K562 (cell line): ENCODE measurements around the gene IP6K2. TPM values are rescaled to one million over a fixed set of nuclear protein-coding genes. Genes with fewer than 3 reads are reported as not detected.

Source experiments
- ATAC-seq: fragments of 200-7000 bp; cut with Tn5 transposase; 3 replicates; pipeline ENCODE4 v1.9.1; 2020; ENCODE audit warnings: moderate library complexity
- BruUV-seq: library from RNA; stranded (reverse); fragments of 400-500 nt; replicated peaks from 2 replicates; lab custom pipeline; 2021; lab: Mats Ljungman, UMichigan
- CTCF ChIA-PET: fragments of 300-600 bp; formaldehyde crosslinking; extraction: SDS; loops from one replicate; lab custom pipeline; 2021; ENCODE audit warnings: low intra/inter-chr PET ratio; lab: Yijun Ruan, JAX
- POLR2A ChIA-PET: fragments of 300-600, 350-650 bp; sonication (Branson Sonifier 250); formaldehyde crosslinking; extraction: SDS; loops from one replicate; lab custom pipeline; 2021; ENCODE audit warnings: antibody characterized with exemption, inconsistent platforms; lab: Yijun Ruan, JAX
- DNase-seq, 4 experiments: peaks; one replicate each; pipeline versions ENCODE4 v3.0.0 to v3.0.0-alpha.2; 2011 to 2018; ENCODE audit warnings: low spot score in 3 of 4, mixed read lengths in 3 of 4; ENCODE audit errors: extremely low read depth in 1 of 4
- FAIRE-seq: peaks from 2 replicates; lab custom pipeline; 2011; peaks lifted over from hg19 to GRCh38; lab: Jason Lieb, UNC
- H2AFZ ChIP-seq: 2 replicates; pipeline ENCODE4 v1.6.0; 2011; ENCODE audit warnings: low read depth, low read length, control low read depth, inconsistent platforms
- H3K27ac ChIP-seq: fragments of 200-600 bp; 3 replicates; pipeline ENCODE4 v1.8.0; 2011; ENCODE audit warnings: low read depth, mild to moderate bottlenecking, control low read depth, inconsistent platforms, low read length, moderate library complexity, mixed read lengths; ENCODE audit errors: extremely low read depth
- H3K27me3 ChIP-seq, 2 experiments: fragments of 300-600 bp in 1 of 2; 2 replicates in 1 of 2; 3 replicates in 1 of 2; pipeline versions ENCODE4 v1.6.0 to v1.8.0; 2011; ENCODE audit warnings: inconsistent platforms in 2 of 2, low read length in 2 of 2, mild to moderate bottlenecking in 1 of 2, mixed read lengths in 1 of 2, moderate library complexity in 1 of 2; ENCODE audit not compliant: control insufficient read depth in 2 of 2, insufficient read depth in 2 of 2
- H3K36me3 ChIP-seq: fragments of 300-600 bp; 3 replicates; pipeline ENCODE4 v1.8.0; 2011; ENCODE audit warnings: mild to moderate bottlenecking, low read length, inconsistent platforms; ENCODE audit not compliant: control insufficient read depth, insufficient read depth
- H3K4me1 ChIP-seq, 2 experiments: fragments of 200-600 bp in 1 of 2; replicated peaks in 1 of 2; 2 replicates in 1 of 2; 3 replicates in 1 of 2; pipeline versions ENCODE4 v1.5.1 to v1.8.0; 2011; ENCODE audit warnings: inconsistent platforms in 2 of 2, low read length in 2 of 2, mild to moderate bottlenecking in 1 of 2, mixed read lengths in 1 of 2, moderate library complexity in 1 of 2; ENCODE audit not compliant: control insufficient read depth in 2 of 2, insufficient read depth in 2 of 2
- H3K4me2 ChIP-seq: 2 replicates; pipeline ENCODE4 v1.6.1; 2011; ENCODE audit warnings: low read length, control low read depth, inconsistent platforms, mixed read lengths; ENCODE audit not compliant: insufficient read depth
- H3K4me3 ChIP-seq: fragments of 200-600 bp; sonication (generic), shearing (Covaris generic); 2 replicates; pipeline ENCODE4 v1.5.1; 2016; ENCODE audit warnings: control low read depth, inconsistent platforms
- H3K79me2 ChIP-seq: fragments of 200-600 bp; 3 replicates; pipeline ENCODE4 v1.8.0; 2011; ENCODE audit warnings: low read length, inconsistent platforms; ENCODE audit not compliant: control insufficient read depth, insufficient read depth
- H3K9ac ChIP-seq, 2 experiments: 2 replicates each; pipeline versions ENCODE4 v1.6.0 to v1.6.1; 2011; ENCODE audit warnings: low read depth in 2 of 2, low read length in 2 of 2, control low read depth in 1 of 2, inconsistent platforms in 1 of 2, mild to moderate bottlenecking in 1 of 2, mixed read lengths in 1 of 2; ENCODE audit not compliant: insufficient read depth in 1 of 2
- H3K9me1 ChIP-seq: one replicate; pipeline ENCODE4 v1.6.0; 2011; ENCODE audit warnings: inconsistent platforms, mild to moderate bottlenecking, low read length, moderate library complexity; ENCODE audit not compliant: control insufficient read depth, insufficient read depth
- H3K9me3 ChIP-seq: replicated peaks from 2 replicates; pipeline ENCODE4 v1.5.1; 2011; ENCODE audit warnings: low read depth, low read length, inconsistent platforms; ENCODE audit not compliant: control insufficient read depth, insufficient read depth
- H4K20me1 ChIP-seq: replicated peaks from 2 replicates; pipeline ENCODE4 v1.6.1; 2011; ENCODE audit warnings: low read length, inconsistent platforms, mixed read lengths; ENCODE audit not compliant: control insufficient read depth, insufficient read depth
- ATF3 ChIP-seq, 2 experiments: fragments of 450-650 bp in 1 of 2; sonication (generic) in 1 of 2; formaldehyde crosslinking in 1 of 2; IDR thresholded peaks in 1 of 2; conservative IDR thresholded peaks in 1 of 2; 2 replicates each; pipeline versions ENCODE4 v1.6.1 to v1.8.1; 2016 to 2023; ENCODE audit warnings: mild to moderate bottlenecking in 2 of 2, moderate library complexity in 2 of 2, inconsistent platforms in 1 of 2, missing genetic modification reagents in 1 of 2
- ATF7 ChIP-seq: fragments of 450-650 bp; IDR thresholded peaks from 2 replicates; pipeline ENCODE4 v1.7.1; 2014; ENCODE audit warnings: mild to moderate bottlenecking, moderate library complexity
- CBFA2T3 ChIP-seq: fragments of 450-650 bp; IDR thresholded peaks from 2 replicates; pipeline ENCODE4 v1.6.1; 2017
- ESRRA ChIP-seq: fragments of 450-650 bp; IDR thresholded peaks from 2 replicates; pipeline ENCODE4 v1.6.1; 2014; ENCODE audit warnings: low read depth, mild to moderate bottlenecking, moderate library complexity, borderline replicate concordance
- HDAC8 ChIP-seq: fragments of 450-650 bp; IDR thresholded peaks from 2 replicates; pipeline ENCODE4 v1.6.1; 2016; ENCODE audit warnings: mild to moderate bottlenecking, missing genetic modification characterization, moderate library complexity, missing compliant biosample characterization
- JUN ChIP-seq, 2 experiments: sonication (generic) in 1 of 2; formaldehyde crosslinking in 1 of 2; IDR thresholded peaks; 2 replicates each; pipeline versions ENCODE4 v1.6.1 to v1.8.0; 2012 to 2022; ENCODE audit warnings: borderline replicate concordance in 2 of 2, mild to moderate bottlenecking in 2 of 2, improper control_type of control experiment in 1 of 2, low read depth in 1 of 2, low read length in 1 of 2, missing genetic modification reagents in 1 of 2
- JUND ChIP-seq, 2 experiments: IDR thresholded peaks; 2 replicates in 1 of 2; 3 replicates in 1 of 2; pipeline ENCODE4 v1.6.1; 2011; ENCODE audit warnings: borderline replicate concordance in 2 of 2, low read depth in 2 of 2, low read length in 2 of 2, improper control_type of control experiment in 1 of 2, missing biosample characterization in 1 of 2, missing genetic modification characterization in 1 of 2, missing genetic modification reagents in 1 of 2
- MEIS2 ChIP-seq: fragments of 450-650 bp; IDR thresholded peaks from 2 replicates; pipeline ENCODE4 v1.6.1; 2014; ENCODE audit warnings: mild to moderate bottlenecking; ENCODE audit not compliant: partially characterized antibody
- MLLT1 ChIP-seq, 2 experiments: fragments of 450-650 bp; IDR thresholded peaks; 2 replicates each; pipeline ENCODE4 v1.6.1; 2016
- SOX6 ChIP-seq: fragments of 450-650 bp; IDR thresholded peaks from 2 replicates; pipeline ENCODE4 v1.6.1; 2014; ENCODE audit warnings: mild to moderate bottlenecking
- TEAD1 ChIP-seq, 2 experiments: fragments of 450-650 bp in 1 of 2; sonication (generic) in 1 of 2; formaldehyde crosslinking; IDR thresholded peaks; 2 replicates each; pipeline versions ENCODE4 v1.4.0 to v1.8.0; 2020 to 2022; ENCODE audit warnings: mild to moderate bottlenecking in 2 of 2, missing genetic modification reagents in 1 of 2
- TEAD4 ChIP-seq, 2 experiments: sonication (generic) in 1 of 2; formaldehyde crosslinking in 1 of 2; IDR thresholded peaks; 2 replicates each; pipeline versions ENCODE4 v1.6.1 to v1.8.0; 2012 to 2022; ENCODE audit warnings: borderline replicate concordance in 1 of 2, inconsistent platforms in 1 of 2, low read length in 1 of 2, mild to moderate bottlenecking in 1 of 2, missing genetic modification reagents in 1 of 2
- TRIM28 ChIP-seq: fragments of 450-650 bp; IDR thresholded peaks from 2 replicates; pipeline ENCODE4 v1.6.1; 2017
- ZNF121 ChIP-seq: sonication (generic); formaldehyde crosslinking; conservative IDR thresholded peaks from 2 replicates; pipeline ENCODE4 v1.8.0; 2022; ENCODE audit warnings: missing genetic modification reagents
- WGBS: fragments of 100-300 bp; shearing (Covaris generic); methylation state at CpG from one replicate; pipeline ENCODE4 v1.1.6; 2016; ENCODE audit warnings: low coverage, mixed read lengths; ENCODE audit not compliant: insufficient coverage; ENCODE audit errors: missing lambda C conversion rate; 5-methylcytosine and 5-hydroxymethylcytosine counted together
- in situ Hi-C: fragments of 300-500 bp; cut with MboI; formaldehyde crosslinking; loops from 4 replicates; pipeline ENCODE4 v1.15.0; 2018; ENCODE audit warnings: inconsistent platforms, mixed read lengths
- intact Hi-C: fragments of 100-400 bp; cut with micrococcal nuclease; formaldehyde crosslinking; loops from 2 replicates; pipeline ENCODE4 v1.14.2; 2022
- polyA plus RNA-seq, 8 experiments: library from polyadenylated mRNA; depleted of rRNA in 4 of 8; stranded (reverse) in 5 of 8; unstranded in 3 of 8; fragments of >200 nt; fragmentation: Nextera tagmentation in 2 of 8; fragmentation: Illumina TruSeq in 1 of 8; extraction: Ambion mirVana in 2 of 8; extraction: Trizol in 1 of 8; gene quantifications; 2 replicates each; pipeline versions ENCODE4 v1.2.1 to v1.2.3, GENCODE V29; 2011 to 2014; ENCODE audit warnings: inconsistent platforms in 1 of 8, missing spikeins in 1 of 8
- total RNA-seq, 7 experiments: library from RNA; depleted of rRNA in 6 of 7; stranded (reverse); fragments of >200 nt in 6 of 7; fragmentation: Illumina TruSeq in 2 of 7; extraction: Trizol in 2 of 7; gene quantifications; 2 replicates each; pipeline versions ENCODE4 v1.2.1 to v1.2.3, GENCODE V29; 2011 to 2021; ENCODE audit warnings: low replicate concordance in 1 of 7

The IP6K2 gene
- total and polyA plus RNA-seq, 9 of the 15 experiments (the other 6 are each of a cell fraction or from before 2014, with no cell fraction given): 19.6 to 78.1 (median 48.0) TPM

- BruUV-seq: no TSS peak
- Histone ChIP-seq H3K27me3 (no peaks in the 10 kb centered on the region), H3K79me2 (no peaks in the 10 kb centered on the region), H3K27ac (no peak overlapping the region), H3K4me1 (peaks cover 7 to 17% of the 10 kb centered on the region in 2 experiments; a peak in 4 of 5 replicates), H3K36me3 (peaks cover 9% of the 10 kb centered on the region; the same call in 1 of the 3 replicates), H3K4me3 (no peak overlapping the region), H3K9me3 (no peaks in the 10 kb centered on the region), H3K9ac (no peak overlapping the region), H4K20me1 (no peaks in the 10 kb centered on the region), H3K9me1 (no peaks in the 10 kb centered on the region), H2AFZ (no peak overlapping the region), H3K4me2 (no peak overlapping the region)
- FAIRE-seq (no peak), ATAC-seq (no peak), DNase-seq (peak in 1 of 4 experiments; percentile 16)
- intact Hi-C loops (loop anchor here (5.0 kb wide), 2 partner anchors 104 to 174 kb away; partner anchors contain the start of genes ARIH2 and PRKAR2A), in situ Hi-C loops (no loop called here)
- WGBS: 35% methylated on average over 3 of the region's 7 CpGs
- ChIA-PET POLR2A (interaction anchor here (0.7 to 1.6 kb wide), 4 partner anchors 14 to 175 kb away, joined by 4 to 8 read pairs (median 6); no protein-coding TSS in a partner anchor), CTCF (no interaction called here)
- TF ChIP-seq ATF7: peak; percentile 19; the same call in 1 of the 2 replicates
- TF ChIP-seq ESRRA: peak; percentile 25; the same call in 1 of the 2 replicates
- TF ChIP-seq ZNF121 (CRISPR knock-in tag): peak; percentile 69; the same call in 1 of the 2 replicates
- peak; percentile 14; the same call in 1 of the 2 replicates for TF ChIP-seq SOX6
- TF ChIP-seq TEAD1 (CRISPR knock-in tag; IDR thresholded peaks at IDR 0.05): 0 out of 4 replicates have a peak, but pooled peaks of 1 of the 2 experiments have one; percentile 55
- no peak for TF ChIP-seq TRIM28
- TF ChIP-seq MLLT1 (IDR thresholded peaks at IDR 0.05): no peak
- TF ChIP-seq JUN (IDR thresholded peaks at IDR 0.05; ENCODE audit: borderline replicate concordance, low read depth, low read length): 0 out of 2 replicates have a peak, but pooled peaks have one; percentile 5
- no peak for TF ChIP-seq JUN (CRISPR knock-in tag; IDR thresholded peaks at IDR 0.05; ENCODE audit: borderline replicate concordance)
- TF ChIP-seq JUND (IDR thresholded peaks at IDR 0.05; ENCODE audit: borderline replicate concordance, low read depth, low read length): peak; percentile 26; the same call in 1 of the 2 replicates
- peak; percentile 17; the same call in 1 of the 3 replicates for TF ChIP-seq JUND (tag; IDR thresholded peaks at IDR 0.05; ENCODE audit: borderline replicate concordance, low read depth, low read length)
- TF ChIP-seq TEAD4 (IDR thresholded peaks at IDR 0.05; ENCODE audit: low read length): peak; percentile 76; the same call in 1 of the 2 replicates
- no peak for TF ChIP-seq TEAD4 (CRISPR knock-in tag; IDR thresholded peaks at IDR 0.05; ENCODE audit: borderline replicate concordance)
- peak; percentile 13 for TF ChIP-seq MEIS2
- peak; percentile 23; the same call in 1 of the 2 replicates for TF ChIP-seq ATF3 (IDR thresholded peaks at IDR 0.05)
- TF ChIP-seq ATF3 (CRISPR knock-in tag; conservative IDR thresholded peaks at IDR 0.05): no peak
- no peak for TF ChIP-seq HDAC8 (tag)
- no peak for TF ChIP-seq CBFA2T3
Measured at GRCh38 chr3:48743773-48744172, 26.8 kb upstream of the IP6K2 start.
